ENCODE data around the gene WBP1L.

WBP1L gene

DNA sequence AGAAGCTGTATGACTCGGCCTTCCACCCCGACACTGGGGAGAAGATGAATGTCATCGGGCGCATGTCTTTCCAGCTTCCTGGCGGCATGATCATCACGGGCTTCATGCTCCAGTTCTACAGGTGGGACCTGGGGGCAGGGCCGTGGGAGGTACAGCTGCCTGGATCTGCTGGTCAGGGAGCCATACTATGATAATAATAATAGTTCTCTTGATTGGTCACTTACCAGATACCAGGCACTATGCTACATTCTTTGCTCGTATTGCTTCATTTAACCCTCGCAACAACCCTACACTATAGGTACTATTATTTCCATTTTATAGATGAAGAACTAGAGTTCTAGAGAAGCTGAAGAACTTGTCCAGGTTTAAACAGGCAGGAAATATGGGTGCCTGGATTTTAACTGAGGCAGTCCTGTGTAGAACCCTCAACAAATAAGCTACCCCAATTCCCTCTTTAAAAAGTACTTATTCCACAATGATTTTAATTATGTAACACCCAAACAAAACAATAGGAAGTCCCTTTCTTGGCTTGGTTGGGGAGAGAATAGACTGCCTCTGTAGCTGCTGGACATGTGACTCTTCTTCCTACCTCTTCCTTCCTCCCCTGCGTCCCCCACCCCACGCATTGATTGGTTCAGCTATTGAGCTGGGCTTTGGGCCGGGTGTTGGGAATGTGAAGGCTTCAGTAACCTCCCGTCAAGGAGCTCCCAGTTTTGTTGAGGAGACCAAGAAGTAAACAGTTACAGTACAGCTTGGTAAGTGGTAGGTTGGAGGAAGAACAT lies 16.5 kb upstream of the WBP1L start:
- H3K4me2 ChIP-seq (ENCODE audit: low read length): no peak overlapping the region
- H3K9me2 ChIP-seq (replicated peaks; ENCODE audit: control insufficient read depth, low read length): no peaks in the 10 kb centered on the region
- H4K20me1 ChIP-seq (ENCODE audit: control insufficient read depth, insufficient read depth, low read depth, low read length): no peaks in the 10 kb centered on the region
- H3K79me2 ChIP-seq (ENCODE audit: control insufficient read depth, low read length): peaks cover 33% of the 10 kb centered on the region
- no peaks in the 10 kb centered on the region for H3K27me3 ChIP-seq (ENCODE audit: control insufficient read depth, low read length)
- H3K9me3 ChIP-seq (ENCODE audit: control insufficient read depth, insufficient read depth, low read length): no peaks in the 10 kb centered on the region
- peaks cover 75% of the 10 kb centered on the region for H3K36me3 ChIP-seq (ENCODE audit: control insufficient read depth, low read length)
- H3F3A ChIP-seq (ENCODE audit: control insufficient read depth, insufficient read depth): no peaks in the 10 kb centered on the region
- H3K4me3 ChIP-seq (ENCODE audit: low read length): no peak overlapping the region
- no peak overlapping the region for H3K27ac ChIP-seq (ENCODE audit: low read depth, low read length)
- TF ChIP-seq, protein P1, sequence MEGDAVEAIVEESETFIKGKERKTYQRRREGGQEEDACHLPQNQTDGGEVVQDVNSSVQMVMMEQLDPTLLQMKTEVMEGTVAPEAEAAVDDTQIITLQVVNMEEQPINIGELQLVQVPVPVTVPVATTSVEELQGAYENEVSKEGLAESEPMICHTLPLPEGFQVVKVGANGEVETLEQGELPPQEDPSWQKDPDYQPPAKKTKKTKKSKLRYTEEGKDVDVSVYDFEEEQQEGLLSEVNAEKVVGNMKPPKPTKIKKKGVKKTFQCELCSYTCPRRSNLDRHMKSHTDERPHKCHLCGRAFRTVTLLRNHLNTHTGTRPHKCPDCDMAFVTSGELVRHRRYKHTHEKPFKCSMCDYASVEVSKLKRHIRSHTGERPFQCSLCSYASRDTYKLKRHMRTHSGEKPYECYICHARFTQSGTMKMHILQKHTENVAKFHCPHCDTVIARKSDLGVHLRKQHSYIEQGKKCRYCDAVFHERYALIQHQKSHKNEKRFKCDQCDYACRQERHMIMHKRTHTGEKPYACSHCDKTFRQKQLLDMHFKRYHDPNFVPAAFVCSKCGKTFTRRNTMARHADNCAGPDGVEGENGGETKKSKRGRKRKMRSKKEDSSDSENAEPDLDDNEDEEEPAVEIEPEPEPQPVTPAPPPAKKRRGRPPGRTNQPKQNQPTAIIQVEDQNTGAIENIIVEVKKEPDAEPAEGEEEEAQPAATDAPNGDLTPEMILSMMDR (IDR thresholded peaks at IDR 0.05; ENCODE audit: low read depth, low read length, poor library complexity, severe bottlenecking): no peak
- TF ChIP-seq EZH2phosphoT487 (IDR thresholded peaks at IDR 0.05; ENCODE audit: borderline replicate concordance, low read length): no peak
- H3K4me1 ChIP-seq (ENCODE audit: control insufficient read depth, low read length): no peaks in the 10 kb centered on the region

DNA sequence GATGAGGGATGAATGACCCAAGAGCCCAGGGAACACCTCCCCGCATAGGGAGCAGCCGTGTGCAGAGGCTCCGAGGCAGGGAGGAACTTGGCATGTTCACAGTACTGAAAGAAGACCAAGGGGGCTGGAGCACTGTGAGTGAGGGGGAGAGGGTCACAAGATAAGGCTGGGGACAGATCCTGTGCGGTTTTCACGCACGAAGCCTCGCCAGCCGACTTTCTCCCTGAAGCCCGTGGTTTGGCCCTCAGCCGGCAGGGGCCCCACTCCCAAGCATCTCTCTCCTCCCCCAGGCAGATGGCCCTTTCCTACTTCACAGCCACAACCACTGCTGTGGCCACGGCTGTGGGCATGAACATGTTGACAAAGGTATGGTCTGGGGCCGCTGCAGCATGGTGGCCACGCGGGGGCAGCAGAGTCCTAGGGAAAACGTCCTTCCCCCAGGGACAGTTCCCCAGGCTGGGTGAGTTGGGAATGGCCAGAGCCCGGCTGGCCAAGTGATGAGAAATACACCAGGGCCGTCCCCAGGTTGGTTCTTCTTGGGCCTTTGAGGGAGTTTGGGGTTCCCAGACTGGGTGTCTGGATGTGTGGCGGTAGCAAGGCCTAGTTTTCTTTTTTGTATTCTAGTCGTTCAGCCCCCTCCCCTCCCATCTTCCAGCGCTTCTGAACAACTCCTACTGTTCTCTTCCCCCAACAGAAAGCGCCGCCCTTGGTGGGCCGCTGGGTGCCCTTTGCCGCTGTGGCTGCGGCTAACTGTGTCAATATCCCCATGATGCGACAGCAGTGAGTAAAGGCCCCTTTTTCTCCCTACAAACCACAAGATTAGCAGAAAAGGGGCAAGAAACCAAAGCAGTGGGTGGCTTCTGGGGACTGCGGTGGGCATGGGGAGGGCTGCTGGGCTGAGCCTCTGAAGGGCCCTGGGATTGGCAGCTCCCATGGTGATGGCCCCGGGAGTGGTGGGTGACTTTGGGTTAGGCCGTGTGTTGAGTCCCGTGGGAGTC lies 14.4 kb upstream of the WBP1L start:
- no peaks in the 10 kb centered on the region for H4K20me1 ChIP-seq (ENCODE audit: control insufficient read depth, insufficient read depth, low read depth, low read length)
- H3K79me2 ChIP-seq (ENCODE audit: control insufficient read depth, low read length): peaks cover 12% of the 10 kb centered on the region
- peaks cover 82% of the 10 kb centered on the region for H3K36me3 ChIP-seq (ENCODE audit: control insufficient read depth, low read length)
- no peaks in the 10 kb centered on the region for H3F3A ChIP-seq (ENCODE audit: control insufficient read depth, insufficient read depth)
- H3K4me3 ChIP-seq (ENCODE audit: low read length): no peak overlapping the region
- no peaks in the 10 kb centered on the region for H3K27me3 ChIP-seq (ENCODE audit: control insufficient read depth, low read length)
- H3K9me2 ChIP-seq (replicated peaks; ENCODE audit: control insufficient read depth, low read length): no peaks in the 10 kb centered on the region
- no peaks in the 10 kb centered on the region for H3K4me1 ChIP-seq (ENCODE audit: control insufficient read depth, low read length)
- TF ChIP-seq, protein P1 (IDR thresholded peaks at IDR 0.05; ENCODE audit: low read depth, low read length, poor library complexity, severe bottlenecking): peak; percentile 87
- no peak for TF ChIP-seq EZH2phosphoT487 (IDR thresholded peaks at IDR 0.05; ENCODE audit: borderline replicate concordance, low read length)
- no peak overlapping the region for H3K4me2 ChIP-seq (ENCODE audit: low read length)
- H3K27ac ChIP-seq (ENCODE audit: low read depth, low read length): no peak overlapping the region
- no peaks in the 10 kb centered on the region for H3K9me3 ChIP-seq (ENCODE audit: control insufficient read depth, insufficient read depth, low read length)

DNA sequence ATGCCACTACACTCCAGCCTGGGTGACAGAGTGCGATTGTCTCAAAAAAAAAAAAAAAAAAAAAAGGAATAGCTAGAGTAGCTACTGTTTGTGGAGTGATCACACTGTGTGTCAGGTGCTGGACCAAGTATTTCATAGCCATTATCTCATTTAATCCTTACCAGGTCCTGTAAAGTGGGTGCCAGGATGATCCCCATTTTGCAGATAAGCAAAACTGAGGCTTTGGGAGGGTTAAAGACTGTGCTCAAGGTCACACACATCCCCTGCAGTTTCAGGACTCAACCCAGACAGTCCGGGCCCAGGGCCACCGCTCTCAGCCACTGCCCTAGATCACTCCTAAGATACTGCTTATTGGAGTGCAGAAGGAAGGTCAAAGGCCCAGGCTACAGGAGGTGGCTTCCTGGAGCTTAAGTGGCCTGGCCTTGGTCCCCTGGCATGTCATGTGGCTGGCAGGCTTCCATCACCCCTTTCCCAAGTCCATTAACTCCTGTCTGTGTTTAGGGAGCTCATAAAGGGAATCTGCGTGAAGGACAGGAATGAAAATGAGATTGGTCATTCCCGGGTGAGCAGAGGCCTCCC lies 12.4 kb upstream of the WBP1L start:
- Histone ChIP-seq H3K9me3 (ENCODE audit: control insufficient read depth, insufficient read depth, low read length) (no peaks in the 10 kb centered on the region), H3K4me2 (ENCODE audit: low read length) (no peak overlapping the region), H3K4me1 (ENCODE audit: control insufficient read depth, low read length) (no peaks in the 10 kb centered on the region), H3K27ac (ENCODE audit: low read depth, low read length) (no peak overlapping the region), H3K36me3 (ENCODE audit: control insufficient read depth, low read length) (peaks cover 83% of the 10 kb centered on the region), H3K79me2 (ENCODE audit: control insufficient read depth, low read length) (no peaks in the 10 kb centered on the region), H3K9me2 (replicated peaks; ENCODE audit: control insufficient read depth, low read length) (no peaks in the 10 kb centered on the region), H3F3A (ENCODE audit: control insufficient read depth, insufficient read depth) (no peaks in the 10 kb centered on the region), H3K4me3 (ENCODE audit: low read length) (no peak overlapping the region), H3K27me3 (ENCODE audit: control insufficient read depth, low read length) (no peaks in the 10 kb centered on the region), H4K20me1 (ENCODE audit: control insufficient read depth, insufficient read depth, low read depth, low read length) (no peaks in the 10 kb centered on the region)
- TF ChIP-seq, protein P1 (IDR thresholded peaks at IDR 0.05; ENCODE audit: low read depth, low read length, poor library complexity, severe bottlenecking): no peak
- no peak for TF ChIP-seq EZH2phosphoT487 (IDR thresholded peaks at IDR 0.05; ENCODE audit: borderline replicate concordance, low read length)

All from DOHH2 (cell line).